Uterus (tissue), 2 donors: ENCODE results near the gene FMN1.

Source experiments
- POLR2A ChIP-seq, 2 donors: fragments of 450-650 bp; IDR thresholded peaks; one replicate each; pipeline ENCODE4 v1.6.1; 2016; ENCODE audit warnings: antibody characterized with exemption in 2 of 2, mild to moderate bottlenecking in 1 of 2, moderate library complexity in 1 of 2
- TF ChIP-seq, protein P1 (sequence below), 4 experiments: fragments of 200-600 bp in 2 of 4; fragments of 450-650 bp in 2 of 4; sonication (generic) in 2 of 4; IDR thresholded peaks; one replicate each; pipeline ENCODE4 v1.5.1; 2016 to 2019; ENCODE audit warnings: antibody characterized with exemption in 4 of 4, mild to moderate bottlenecking in 2 of 4, moderate library complexity in 1 of 4

DNA sequence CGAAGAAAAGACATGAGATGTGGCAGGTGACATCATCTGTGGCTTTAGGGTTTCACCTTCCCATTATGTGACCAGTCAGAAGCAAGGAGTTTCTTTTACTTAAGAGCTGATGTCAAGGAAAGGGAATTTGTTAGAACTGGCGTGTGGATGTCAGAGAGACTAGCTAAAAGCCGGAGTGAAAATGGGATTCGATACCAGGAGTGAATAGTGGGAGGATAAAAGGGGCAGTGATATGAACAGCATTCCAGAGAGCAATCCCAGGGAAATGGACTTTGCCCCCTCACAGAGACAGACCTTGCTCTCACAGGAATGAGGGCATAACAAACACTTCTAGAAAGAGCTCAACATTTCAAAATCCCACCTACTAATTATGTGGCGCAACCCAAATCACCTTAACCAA, 5.9 kb upstream of the FMN1 start:
- TF ChIP-seq, protein P1, sequence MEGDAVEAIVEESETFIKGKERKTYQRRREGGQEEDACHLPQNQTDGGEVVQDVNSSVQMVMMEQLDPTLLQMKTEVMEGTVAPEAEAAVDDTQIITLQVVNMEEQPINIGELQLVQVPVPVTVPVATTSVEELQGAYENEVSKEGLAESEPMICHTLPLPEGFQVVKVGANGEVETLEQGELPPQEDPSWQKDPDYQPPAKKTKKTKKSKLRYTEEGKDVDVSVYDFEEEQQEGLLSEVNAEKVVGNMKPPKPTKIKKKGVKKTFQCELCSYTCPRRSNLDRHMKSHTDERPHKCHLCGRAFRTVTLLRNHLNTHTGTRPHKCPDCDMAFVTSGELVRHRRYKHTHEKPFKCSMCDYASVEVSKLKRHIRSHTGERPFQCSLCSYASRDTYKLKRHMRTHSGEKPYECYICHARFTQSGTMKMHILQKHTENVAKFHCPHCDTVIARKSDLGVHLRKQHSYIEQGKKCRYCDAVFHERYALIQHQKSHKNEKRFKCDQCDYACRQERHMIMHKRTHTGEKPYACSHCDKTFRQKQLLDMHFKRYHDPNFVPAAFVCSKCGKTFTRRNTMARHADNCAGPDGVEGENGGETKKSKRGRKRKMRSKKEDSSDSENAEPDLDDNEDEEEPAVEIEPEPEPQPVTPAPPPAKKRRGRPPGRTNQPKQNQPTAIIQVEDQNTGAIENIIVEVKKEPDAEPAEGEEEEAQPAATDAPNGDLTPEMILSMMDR (IDR thresholded peaks at IDR 0.05): no peak
- TF ChIP-seq POLR2A (IDR thresholded peaks at IDR 0.05): no peak
